Psoas muscle (tissue), 8 donors: Measurements from ENCODE around the gene TGM3. TPM values are rescaled to one million over a fixed set of nuclear protein-coding genes. Genes with fewer than 3 reads are reported as not detected.

ENCODE experiments used
- ATAC-seq, 4 donors: fragments of 200-7000 bp; cut with Tn5 transposase; one replicate each; pipeline ENCODE4 v1.9.1; 2020; ENCODE audit warnings: moderate library complexity in 3 of 4, mild to moderate bottlenecking in 2 of 4
- DNase-seq, 2 donors: peaks; one replicate each; pipeline ENCODE4 v3.0.0-alpha.2; 2020
- H3K27ac ChIP-seq: fragments of 200-600 bp; one replicate; pipeline ENCODE4 v1.8.0; 2022
- H3K27me3 ChIP-seq, 3 donors: fragments of 200-600 bp in 1 of 3; one replicate each; pipeline versions ENCODE4 v1.6.1 to v1.8.0; 2013 to 2022; ENCODE audit warnings: low read length in 2 of 3, mild to moderate bottlenecking in 2 of 3, moderate library complexity in 1 of 3; ENCODE audit not compliant: insufficient read depth in 3 of 3
- H3K36me3 ChIP-seq, 2 donors: fragments of 200-600 bp in 1 of 2; one replicate each; pipeline versions ENCODE4 v1.6.1 to v1.8.0; 2013 to 2022; ENCODE audit warnings: low read depth in 1 of 2, mild to moderate bottlenecking in 1 of 2, moderate library complexity in 1 of 2; ENCODE audit not compliant: insufficient read depth in 1 of 2
- H3K4me1 ChIP-seq: fragments of 200-600 bp; one replicate; pipeline ENCODE4 v1.8.0; 2022
- H3K4me3 ChIP-seq: fragments of 200-600 bp; one replicate; pipeline ENCODE4 v1.8.0; 2022; ENCODE audit warnings: mild to moderate bottlenecking
- H3K9me3 ChIP-seq: fragments of 200-600 bp; one replicate; pipeline ENCODE4 v1.8.0; 2022
- WGBS, 3 donors: extraction: QIAGEN DNeasy Blood & Tissue Kit; methylation state at CpG; one replicate each; pipeline versions ENCODE4 v1.1.6 to v1.1.7; 2013; 5-methylcytosine and 5-hydroxymethylcytosine counted together
- intact Hi-C, 2 donors: fragments of 100-400 bp; cut with DNase I; formaldehyde crosslinking; loops; one replicate each; pipeline versions ENCODE4 v1.11.0 to v1.14.2; 2022
- polyA plus RNA-seq, 3 donors: library from polyadenylated mRNA; stranded (reverse); fragments of 200-250 nt; gene quantifications; one replicate each; pipeline ENCODE4 v1.2.3, GENCODE V29; 2013
- total RNA-seq, 4 donors: library from RNA; stranded (reverse); fragmentation: NEBNext Ultra II Directional in 2 of 4; extraction: Animal tissue kit (Norgen Biotek cat#: 25700) in 2 of 4; gene quantifications; one replicate each; pipeline versions ENCODE4 v1.2.1 to v1.2.4, GENCODE V29; 2021 to 2023
- TF ChIP-seq, protein P1 (sequence below): fragments of 200-600 bp; IDR thresholded peaks from one replicate; pipeline ENCODE4 v1.8.0; 2022; ENCODE audit warnings: antibody characterized with exemption
- donor health status: healthy with polysubstance abuse.
- donor health status: DM: no; HTN: no; CAD: no; lungs with moderate emphysema.
- donor health status: Bipolar disorder and iron deficiency.
- donor health status: healthy.
- donor health status: DM: yes; HTN: yes; CAD: no.
- donor health status: DM: no; HTN: no; CAD: no.
- donor health status: DM: no; HTN: no; CAD: no.
- donor health status: DM: yes; HTN: yes; CAD: no.

The TGM3 gene
- total and polyA plus RNA-seq, 7 donors, result 0.07 to 0.14 (median 0.11) TPM; not detected in 4

DNA sequence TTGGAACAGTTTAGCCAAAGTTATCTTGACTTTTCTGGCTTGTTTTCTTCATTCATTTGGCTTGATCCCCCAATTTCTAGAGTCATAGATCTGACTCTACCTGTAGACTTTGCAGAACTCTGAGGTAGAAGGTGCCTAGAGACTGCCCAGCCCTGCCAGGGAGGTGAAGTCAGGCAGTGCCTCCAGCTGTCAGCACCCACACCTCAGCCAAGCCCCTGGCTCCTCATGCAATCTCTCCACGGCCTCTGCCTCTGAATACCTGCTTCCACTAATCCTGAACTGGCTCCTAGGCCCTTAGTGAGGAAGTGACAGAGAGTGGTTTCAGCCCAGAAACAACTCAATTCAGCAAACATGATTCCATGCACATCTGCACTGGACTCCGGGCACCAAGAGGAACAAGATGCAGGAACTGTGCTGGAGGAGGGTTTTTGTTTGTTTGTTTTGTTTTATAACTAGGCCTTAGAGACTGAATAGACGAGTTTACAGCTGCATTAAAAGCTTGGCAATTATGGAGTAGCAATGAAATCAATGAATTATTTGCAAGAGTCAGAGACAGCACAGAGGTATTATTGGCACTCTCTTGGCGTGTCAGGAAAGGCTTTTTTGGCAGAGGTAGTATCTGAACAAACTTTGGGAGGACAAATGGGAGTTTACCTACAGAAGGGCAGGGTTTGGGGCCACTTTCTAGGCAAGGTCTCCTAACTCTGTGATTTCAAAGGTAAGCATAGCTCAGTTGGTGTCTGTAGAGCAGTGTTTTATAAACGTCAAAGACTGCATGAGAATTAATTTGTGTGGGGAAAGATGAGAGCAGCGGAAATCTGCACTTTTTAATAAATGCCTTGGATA is 25.2 kb downstream of the TGM3 start:
- ATAC-seq (no peak), DNase-seq (no peak)
- intact Hi-C loops, result no loop called here
- H3K36me3 ChIP-seq, result no peaks in the 10 kb centered on the region
- 53 to 63% (median 58%) methylated on average over 6 of the region's 6 CpGs for WGBS, 3 donors
- H3K27me3 ChIP-seq, result peaks cover 0 to 4% (median 2%) of the 10 kb centered on the region in 3 donors
- TF ChIP-seq, protein P1, sequence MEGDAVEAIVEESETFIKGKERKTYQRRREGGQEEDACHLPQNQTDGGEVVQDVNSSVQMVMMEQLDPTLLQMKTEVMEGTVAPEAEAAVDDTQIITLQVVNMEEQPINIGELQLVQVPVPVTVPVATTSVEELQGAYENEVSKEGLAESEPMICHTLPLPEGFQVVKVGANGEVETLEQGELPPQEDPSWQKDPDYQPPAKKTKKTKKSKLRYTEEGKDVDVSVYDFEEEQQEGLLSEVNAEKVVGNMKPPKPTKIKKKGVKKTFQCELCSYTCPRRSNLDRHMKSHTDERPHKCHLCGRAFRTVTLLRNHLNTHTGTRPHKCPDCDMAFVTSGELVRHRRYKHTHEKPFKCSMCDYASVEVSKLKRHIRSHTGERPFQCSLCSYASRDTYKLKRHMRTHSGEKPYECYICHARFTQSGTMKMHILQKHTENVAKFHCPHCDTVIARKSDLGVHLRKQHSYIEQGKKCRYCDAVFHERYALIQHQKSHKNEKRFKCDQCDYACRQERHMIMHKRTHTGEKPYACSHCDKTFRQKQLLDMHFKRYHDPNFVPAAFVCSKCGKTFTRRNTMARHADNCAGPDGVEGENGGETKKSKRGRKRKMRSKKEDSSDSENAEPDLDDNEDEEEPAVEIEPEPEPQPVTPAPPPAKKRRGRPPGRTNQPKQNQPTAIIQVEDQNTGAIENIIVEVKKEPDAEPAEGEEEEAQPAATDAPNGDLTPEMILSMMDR, result no peak
- no peaks in the 10 kb centered on the region for H3K9me3 ChIP-seq
- no peaks in the 10 kb centered on the region for H3K4me1 ChIP-seq
- no peak overlapping the region for H3K4me3 ChIP-seq
- no peak overlapping the region for H3K27ac ChIP-seq

DNA sequence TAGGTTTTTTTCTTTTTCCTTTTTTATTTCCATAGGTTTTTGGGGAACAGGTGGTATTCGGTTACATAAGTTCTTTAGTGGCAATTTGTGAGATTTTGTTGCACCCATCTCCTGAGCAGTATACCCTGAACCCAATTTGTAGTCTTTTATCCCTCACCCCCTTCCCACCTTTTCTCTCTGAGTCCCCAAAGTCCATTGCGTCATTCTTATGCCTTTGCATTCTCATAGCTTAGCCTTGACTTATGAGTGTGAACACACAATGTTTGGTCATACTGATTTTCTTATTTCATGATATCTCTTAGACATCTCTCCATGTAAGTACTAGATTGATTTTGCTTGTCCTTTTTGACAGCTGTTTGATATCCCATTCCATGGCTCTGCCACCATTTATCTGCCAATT is 27.2 kb downstream of the TGM3 start:
- 88 to 96% (median 94%) methylated on average over 2 of the region's 2 CpGs for WGBS, 3 donors
- H3K9me3 ChIP-seq, result no peaks in the 10 kb centered on the region
- no peak overlapping the region for H3K4me3 ChIP-seq
- ATAC-seq, result no peak
- H3K36me3 ChIP-seq, result no peaks in the 10 kb centered on the region
- peaks cover 0 to 8% (median 2%) of the 10 kb centered on the region in 3 donors for H3K27me3 ChIP-seq
- no peaks in the 10 kb centered on the region for H3K4me1 ChIP-seq
- TF ChIP-seq, protein P1, result no peak
- intact Hi-C loops, result no loop called here
- no peak for DNase-seq
- H3K27ac ChIP-seq, result no peak overlapping the region

DNA sequence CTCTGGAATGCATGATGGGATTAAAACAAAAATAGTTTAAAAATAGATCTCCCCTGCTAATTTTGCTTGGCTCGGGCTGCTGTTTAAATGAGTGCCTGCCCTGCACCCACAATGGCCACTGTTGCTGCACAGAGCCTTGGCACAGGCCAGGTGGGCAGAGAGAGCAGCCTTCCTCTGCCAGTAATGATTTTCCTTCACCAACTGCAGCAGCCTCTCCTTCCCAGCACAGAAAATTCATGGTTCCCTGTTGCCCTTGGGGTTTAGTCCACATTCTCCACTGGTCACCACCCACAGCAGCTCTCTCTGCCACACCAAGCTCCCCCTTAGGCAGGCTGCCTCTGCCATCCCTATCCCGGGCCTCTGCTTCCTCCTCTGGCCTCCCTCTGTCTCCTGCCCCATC is 30.2 kb downstream of the TGM3 start:
- H3K27me3 ChIP-seq, result peaks cover 0 to 8% (median 0%) of the 10 kb centered on the region in 3 donors
- intact Hi-C loops, result no loop called here

DNA sequence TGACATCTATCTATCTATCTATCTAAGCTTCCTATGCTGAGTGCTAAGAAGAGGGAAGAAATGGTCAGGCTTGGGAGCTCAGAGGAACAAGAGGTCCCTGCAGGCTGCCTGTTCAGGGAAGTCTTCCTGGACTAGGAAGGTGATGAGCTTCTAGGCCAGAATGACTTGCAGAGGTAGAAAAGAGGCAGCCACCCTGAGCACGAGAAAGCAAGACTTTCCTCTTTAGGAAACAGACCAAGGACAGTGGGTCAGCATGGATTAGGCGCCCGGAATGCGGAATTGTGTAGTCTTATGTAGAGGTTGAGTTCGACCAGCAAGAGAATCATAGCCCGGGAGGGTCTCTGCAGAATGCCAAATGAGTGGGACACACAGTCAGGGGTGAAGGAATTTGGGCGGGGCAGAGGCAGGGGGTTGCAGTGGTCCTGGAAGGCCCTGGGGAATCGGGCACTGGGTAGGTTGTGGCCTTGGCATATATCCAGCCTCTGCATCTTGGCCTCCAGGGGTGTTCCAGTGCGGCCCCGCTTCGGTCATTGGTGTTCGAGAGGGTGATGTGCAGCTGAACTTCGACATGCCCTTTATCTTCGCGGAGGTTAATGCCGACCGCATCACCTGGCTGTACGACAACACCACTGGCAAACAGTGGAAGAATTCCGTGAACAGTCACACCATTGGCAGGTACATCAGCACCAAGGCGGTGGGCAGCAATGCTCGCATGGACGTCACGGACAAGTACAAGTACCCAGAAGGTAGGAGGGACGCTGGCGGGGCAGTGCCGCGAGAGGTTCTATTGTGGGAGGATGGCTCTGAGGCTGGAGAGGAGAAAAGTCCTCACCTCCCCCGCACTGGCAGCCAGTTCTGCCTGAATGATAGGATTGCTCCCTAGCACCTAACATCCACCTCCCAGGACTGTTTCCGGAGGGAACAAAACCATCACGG is 32.1 kb downstream of the TGM3 start:
- H3K36me3 ChIP-seq, result no peaks in the 10 kb centered on the region
- DNase-seq, result no peak
- H3K4me1 ChIP-seq, result no peaks in the 10 kb centered on the region
- peaks cover 0 to 8% (median 2%) of the 10 kb centered on the region in 3 donors for H3K27me3 ChIP-seq
- intact Hi-C loops, result no loop called here
- no peaks in the 10 kb centered on the region for H3K9me3 ChIP-seq
- no peak for ATAC-seq
- no peak overlapping the region for H3K27ac ChIP-seq
- 89 to 92% (median 90%) methylated on average over 30 of the region's 30 CpGs for WGBS, 3 donors
- H3K4me3 ChIP-seq, result no peak overlapping the region
- TF ChIP-seq, protein P1, result no peak

More for the DNA sequence above, 30.2 kb downstream of the TGM3 start:
- Histone ChIP-seq H3K36me3 (no peaks in the 10 kb centered on the region), H3K4me3 (no peak overlapping the region), H3K4me1 (no peaks in the 10 kb centered on the region), H3K27ac (no peak overlapping the region), H3K9me3 (no peaks in the 10 kb centered on the region)
- 31 to 44% (median 37%) methylated on average over 2 of the region's 2 CpGs for WGBS, 3 donors
- ATAC-seq, result no peak
- no peak for DNase-seq
- TF ChIP-seq, protein P1, result no peak
